ENCODE data around the gene FKBP8.
"Not testable (repeated sequence)": the region's sequence is repeated elsewhere in the genome, so short reads cannot be mapped to it uniquely, and the experiment has no call there.

The FKBP8 gene

DNA sequence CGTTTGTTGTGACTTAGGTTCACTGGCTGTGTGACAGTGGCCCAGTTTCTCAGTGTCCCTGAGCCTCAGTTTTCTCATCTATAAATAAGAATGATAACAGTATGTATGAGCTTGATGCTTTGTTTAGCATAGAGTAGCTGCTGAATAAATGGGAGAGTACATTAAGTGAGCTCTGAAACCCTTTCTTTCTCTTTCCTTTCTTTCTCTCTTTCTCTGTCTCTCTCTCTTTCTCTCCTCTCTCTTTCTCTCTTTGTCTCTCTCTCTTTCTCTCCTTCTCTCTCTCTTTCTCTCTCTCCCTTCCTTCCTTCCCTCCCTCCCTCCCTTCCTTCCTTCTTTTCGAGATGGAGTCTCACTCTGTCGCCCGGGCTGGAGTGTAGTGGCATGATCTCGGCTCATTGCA lies 16.3 kb upstream of the FKBP8 start:
- no peak for DNase-seq (ENCODE audit: low read depth in 3 of 3, low spot score in 1 of 3)

GRCh38 chr19:18558604-18559003 lies 15.2 kb upstream of the FKBP8 start:
- DNase-seq (ENCODE audit: low read depth in 3 of 3, low spot score in 1 of 3): no peak

GRCh38 chr19:18558202-18558555 lies 14.8 kb upstream of the FKBP8 start:
- DNase-seq (ENCODE audit: low read depth in 3 of 3, low spot score in 1 of 3): no peak

DNA sequence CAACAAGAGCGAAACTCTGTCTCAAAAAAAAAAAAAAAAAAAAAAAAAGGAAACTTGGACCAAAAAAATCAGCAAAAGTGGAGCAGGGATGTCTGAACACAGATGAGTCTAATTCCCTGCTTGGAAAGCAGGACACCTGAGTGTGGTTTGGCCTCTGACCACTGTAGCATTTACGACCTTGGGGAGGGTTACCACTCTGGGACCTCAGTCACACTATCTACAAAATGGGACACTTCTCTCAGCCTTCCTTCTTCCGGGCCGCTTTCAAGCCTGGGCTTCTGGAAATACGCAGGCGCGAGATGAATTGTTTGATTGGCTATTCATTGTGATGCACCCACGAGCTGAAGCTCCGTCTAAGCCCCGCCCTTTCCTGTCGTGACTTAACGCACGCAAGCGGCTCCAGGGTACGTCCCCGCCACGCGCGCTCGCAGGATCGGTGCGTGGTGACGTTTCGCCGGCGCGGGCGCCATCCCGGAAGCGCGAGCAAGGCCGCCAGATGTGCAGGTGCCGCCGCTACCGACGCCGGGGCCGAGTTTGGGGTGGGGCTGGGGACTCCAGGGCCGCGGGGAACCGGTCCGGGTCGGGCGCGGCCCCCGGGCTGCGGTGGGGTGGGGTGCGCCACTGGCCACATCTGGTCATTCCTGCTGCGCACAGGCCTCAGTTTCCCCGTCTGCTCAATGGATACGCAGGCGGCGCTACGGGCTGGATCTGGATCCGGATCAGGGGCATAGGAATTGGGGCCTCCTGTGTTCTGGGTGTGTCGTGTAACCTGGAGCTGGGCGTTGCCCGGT lies 14.2 kb upstream of the FKBP8 start, which contains the start of gene KXD1:
TSS of gene KXD1 (plus strand) at position 460 of the 791 bp plus-strand sequence. CDS start 4,187 bp downstream, outside the sequence.
- peak; percentile 90 to 96 (median 94) for DNase-seq (ENCODE audit: low read depth in 3 of 3, low spot score in 1 of 3)

- no peak for DNase-seq (ENCODE audit: low read depth in 3 of 3, low spot score in 1 of 3)
These were observed 8.3 kb upstream of the FKBP8 start for GRCh38 chr19:18551631-18552030.

GRCh38 chr19:18543814-18544475 lies 572 bp upstream of the FKBP8 start:
- peak; percentile 37 to 60 (median 40) for DNase-seq (ENCODE audit: low read depth in 3 of 3, low spot score in 1 of 3)

DNA sequence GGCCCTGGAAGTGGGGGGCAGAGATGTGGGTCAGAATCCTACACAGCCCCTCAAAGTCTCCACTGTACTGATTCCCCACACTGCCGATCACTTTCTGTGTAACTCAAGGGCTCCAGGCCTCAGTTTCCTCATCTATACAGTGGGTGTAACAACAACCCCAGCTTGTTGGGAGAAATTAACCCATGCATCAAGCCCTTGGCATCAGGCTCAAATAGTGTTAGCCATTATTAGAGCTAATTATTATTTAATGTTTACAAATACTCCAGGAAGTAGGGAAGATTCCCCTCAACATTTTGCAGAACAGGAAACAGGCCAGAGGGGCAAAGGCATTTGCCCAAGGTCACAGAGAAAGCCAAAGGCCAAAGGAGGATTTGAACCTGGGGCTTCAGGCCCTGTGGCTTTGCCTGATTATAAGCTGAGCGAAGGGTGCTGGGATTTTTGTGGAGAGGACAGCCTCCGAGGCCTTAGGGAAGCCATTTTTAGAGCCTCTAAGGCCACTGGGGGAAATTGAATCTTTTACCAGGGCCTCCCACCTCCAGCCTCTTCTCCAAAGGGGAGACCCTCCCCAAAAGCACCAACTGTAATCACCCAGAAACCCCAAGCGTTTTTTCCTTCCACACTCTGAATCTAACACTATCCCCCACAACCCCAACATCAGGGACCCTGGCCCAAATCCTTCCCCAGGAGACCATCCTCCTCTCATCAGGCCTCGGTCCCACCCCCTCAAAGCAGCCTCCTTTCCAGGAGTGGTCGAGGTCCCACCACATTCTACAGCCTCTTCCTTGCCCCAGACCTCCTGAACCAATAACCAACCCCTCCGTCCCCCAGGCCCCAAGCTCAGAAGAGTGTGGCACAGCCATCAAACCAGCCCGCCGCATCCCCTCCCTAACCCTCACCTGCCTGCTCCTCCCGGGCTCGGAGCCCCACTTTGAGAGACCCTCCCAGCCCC lies 1.1 kb downstream of the FKBP8 start:
- no peak for DNase-seq (ENCODE audit: low read depth in 3 of 3, low spot score in 1 of 3)

GRCh38 chr19:18541258-18541991 lies 1.9 kb downstream of the FKBP8 start:
- DNase-seq (ENCODE audit: low read depth in 3 of 3, low spot score in 1 of 3): no peak

DNA sequence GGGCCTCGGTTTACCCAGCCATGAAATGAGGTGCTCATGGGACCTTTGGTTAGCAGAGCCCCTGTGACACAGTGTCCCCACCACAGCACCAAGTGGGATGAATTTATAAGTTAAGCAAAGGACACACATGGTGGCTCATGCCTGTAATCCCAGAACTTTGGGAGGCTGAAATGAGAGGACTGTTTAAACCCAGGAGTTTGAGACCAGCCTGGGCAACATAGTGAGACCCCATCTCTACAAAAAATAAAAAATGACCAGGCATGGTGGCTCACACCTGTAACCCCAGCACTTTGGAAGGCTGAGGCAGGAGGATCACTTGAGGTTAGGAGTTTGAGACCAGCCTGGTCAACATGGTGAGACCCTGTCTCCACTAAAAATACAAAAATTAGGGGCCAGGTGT lies 3.2 kb downstream of the FKBP8 start:
- not testable (repeated sequence) for DNase-seq (ENCODE audit: low read depth in 3 of 3, low spot score in 1 of 3)

- DNase-seq (ENCODE audit: low read depth in 3 of 3, low spot score in 1 of 3): no peak
These were observed 4.0 kb downstream of the FKBP8 start for GRCh38 chr19:18539372-18539771.

DNA sequence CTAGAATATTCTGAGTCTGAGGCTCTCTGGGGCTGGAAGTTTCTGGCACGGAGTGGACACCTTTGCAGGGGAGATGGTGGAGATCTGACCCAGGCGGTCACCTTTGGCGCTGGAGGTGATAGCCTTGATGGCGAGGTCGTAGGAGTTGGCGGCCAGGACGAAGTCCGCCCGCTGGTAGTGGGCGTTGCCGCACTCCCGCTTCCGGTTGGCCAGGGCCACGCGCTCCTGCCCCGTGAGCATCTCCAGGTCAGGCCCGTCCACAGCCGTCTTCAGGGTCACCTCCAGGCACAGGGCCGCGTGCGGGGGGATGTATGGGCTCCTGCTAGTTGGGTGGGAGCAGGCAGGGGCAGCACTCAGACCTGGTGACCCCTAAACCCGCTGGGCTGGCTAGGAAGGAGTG lies 5.3 kb downstream of the FKBP8 start:
- DNase-seq (ENCODE audit: low read depth in 3 of 3, low spot score in 1 of 3): no peak

DNA sequence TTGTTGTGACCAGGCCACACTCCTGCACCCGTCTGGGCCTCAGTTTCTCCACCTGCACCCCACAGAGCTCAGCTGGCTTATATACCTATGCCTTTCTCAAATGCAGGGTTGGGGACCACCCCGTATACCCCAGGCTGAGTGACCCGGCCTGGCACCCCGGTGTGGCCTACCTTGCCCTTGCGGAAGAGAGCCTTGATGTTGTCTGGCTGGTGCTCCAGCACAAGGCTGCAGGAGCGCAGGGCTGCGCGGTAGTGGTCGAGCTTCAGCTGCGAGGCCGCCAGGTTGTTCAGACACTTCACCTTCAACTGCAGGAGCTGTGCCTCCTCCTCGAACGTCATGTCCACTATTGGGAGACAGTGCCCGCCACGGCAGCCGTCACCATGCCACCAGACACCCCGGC lies 5.9 kb downstream of the FKBP8 start:
- no peak for DNase-seq (ENCODE audit: low read depth in 3 of 3, low spot score in 1 of 3)

DNA sequence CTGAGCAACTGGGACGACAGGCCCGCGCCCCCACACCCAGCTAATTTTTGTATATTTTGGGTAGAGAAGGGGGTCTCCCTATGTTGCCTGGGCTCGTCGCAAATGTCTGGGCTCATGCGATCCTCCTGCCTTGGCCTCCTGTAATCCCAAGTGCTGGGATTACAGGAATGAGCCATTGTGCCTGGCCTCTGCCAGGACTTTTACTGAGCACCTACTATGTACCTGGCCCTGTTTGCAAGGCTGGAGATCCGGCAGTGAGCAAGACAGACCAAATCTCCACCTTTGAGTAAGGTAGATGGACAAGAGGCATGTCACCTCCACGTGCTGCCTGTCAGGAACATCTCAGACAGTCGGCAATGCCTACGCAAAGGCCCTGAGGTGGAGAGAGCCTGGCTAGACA lies 6.9 kb downstream of the FKBP8 start:
- DNase-seq (ENCODE audit: low read depth in 3 of 3, low spot score in 1 of 3): no peak

DNA sequence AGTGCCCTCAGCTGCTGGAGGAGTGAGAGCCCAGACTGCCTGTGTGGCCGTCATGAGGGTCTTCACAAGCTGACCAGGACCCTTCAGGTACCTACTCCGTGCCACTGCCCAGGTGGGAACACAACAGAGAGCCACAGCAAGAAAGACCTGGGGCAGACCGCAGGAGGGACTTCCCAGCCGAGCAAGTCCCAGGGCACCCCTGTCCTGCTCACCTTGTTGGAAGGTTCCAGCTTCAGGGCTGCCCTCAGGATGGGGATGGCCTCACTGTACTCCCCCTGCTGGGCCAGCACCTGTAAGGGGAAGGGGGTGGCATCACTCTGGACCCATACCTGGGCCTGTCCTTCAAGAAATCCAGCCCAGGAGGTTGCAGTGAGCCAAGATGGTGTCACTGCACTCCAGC lies 10.3 kb downstream of the FKBP8 start:
- DNase-seq (ENCODE audit: low read depth in 3 of 3, low spot score in 1 of 3): no peak

DNA sequence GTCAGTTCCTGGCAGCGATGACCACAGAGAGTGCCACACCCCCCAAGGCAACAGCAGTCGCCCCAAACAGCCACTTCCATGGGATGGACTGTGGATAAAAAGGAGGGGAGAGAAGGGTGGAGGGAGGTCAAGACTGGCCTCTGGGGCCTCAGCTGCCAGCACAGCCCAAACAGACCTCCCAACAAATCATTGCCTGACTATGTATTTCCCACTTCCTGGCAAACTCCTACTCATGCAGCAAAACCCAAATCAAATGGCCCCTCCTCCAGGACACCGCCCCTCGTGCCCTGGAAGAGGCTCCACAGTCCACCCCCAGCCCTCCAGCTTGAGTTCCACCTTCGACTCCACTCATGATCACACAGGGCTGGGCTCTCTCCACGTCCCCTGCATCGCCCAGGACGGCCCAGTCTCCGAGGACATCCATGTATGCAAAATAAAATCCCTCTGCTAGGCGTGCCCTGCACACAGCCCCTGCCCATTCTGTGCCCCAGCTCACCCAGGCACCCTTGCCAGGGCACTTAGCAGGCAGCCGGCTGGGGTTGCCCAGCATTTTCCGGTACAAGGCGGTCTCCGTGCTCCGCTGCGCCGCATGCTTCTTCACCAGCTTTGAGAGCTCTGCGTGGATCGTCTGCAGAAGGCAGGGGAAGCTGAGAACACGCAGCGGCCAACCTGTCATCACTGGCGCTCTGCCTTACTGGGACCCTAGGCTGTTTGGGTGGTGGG lies 11.0 kb downstream of the FKBP8 start:
- no peak for DNase-seq (ENCODE audit: low read depth in 3 of 3, low spot score in 1 of 3)

DNA sequence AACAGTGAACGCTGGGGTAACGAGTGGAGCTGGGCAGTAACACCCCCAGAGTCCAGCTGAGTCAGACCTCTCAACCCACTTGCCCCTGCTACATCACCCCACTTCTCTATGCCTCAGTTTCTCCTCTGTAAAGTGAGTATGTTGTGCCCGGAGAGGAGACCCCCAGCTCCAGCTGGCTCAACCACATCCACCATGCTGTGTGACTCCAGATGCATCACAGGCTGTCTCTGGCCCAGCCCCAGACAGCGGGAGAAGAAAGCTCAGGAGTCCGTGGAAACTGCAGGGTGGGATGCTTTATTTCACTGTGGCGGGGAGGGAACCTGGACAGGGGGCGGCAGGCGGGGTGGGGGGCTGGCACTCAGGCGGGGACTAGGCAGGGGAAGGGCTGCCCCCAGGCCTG lies 11.9 kb downstream of the FKBP8 start:
- no peak for DNase-seq (ENCODE audit: low read depth in 3 of 3, low spot score in 1 of 3)

DNA sequence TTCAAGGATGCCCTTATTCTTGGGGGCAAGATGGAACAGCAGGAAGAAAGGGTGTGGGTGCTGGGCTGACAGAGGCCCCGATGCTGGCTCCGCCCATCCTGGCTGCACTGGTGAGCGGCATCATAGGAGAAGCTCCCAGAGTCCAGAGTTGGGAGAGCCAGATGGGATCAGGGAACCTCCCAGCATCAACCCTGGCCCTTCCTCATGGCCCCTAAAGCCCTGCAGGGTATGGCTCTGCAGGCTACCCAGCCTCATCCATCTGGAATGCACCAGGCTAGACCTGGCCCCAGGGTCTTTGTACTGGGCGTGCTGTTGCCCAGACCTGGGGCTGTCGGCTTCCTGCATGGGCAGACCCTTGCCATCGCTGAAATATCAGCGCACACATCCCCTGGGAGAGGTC lies 13.6 kb downstream of the FKBP8 start:
- no peak for DNase-seq (ENCODE audit: low read depth in 3 of 3, low spot score in 1 of 3)

GRCh38 chr19:18526316-18526715 lies 17.1 kb downstream of the FKBP8 start:
- no peak for DNase-seq (ENCODE audit: low read depth in 3 of 3, low spot score in 1 of 3)

DNA sequence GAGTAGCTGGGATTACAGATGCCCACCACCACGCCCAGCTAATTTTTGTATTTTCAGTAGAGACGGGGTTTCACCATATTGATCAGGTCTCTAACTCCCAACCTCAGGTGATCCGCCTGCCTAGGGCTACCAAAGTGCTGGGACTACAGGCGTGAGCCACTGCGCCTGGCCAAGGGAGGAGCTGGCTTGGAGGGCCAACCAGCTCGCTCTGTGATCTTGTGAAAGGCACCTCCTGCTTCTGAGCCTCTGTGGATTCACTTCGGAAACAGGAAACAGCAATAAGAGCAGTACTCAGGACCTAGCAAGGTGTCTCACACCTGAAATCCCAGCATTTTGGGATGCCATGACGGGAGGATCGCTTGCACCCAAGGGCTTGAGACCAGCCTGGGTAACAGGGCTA lies 19.5 kb downstream of the FKBP8 start:
- no peak for DNase-seq (ENCODE audit: low read depth in 3 of 3, low spot score in 1 of 3)

- not testable (repeated sequence) for DNase-seq (ENCODE audit: low read depth in 3 of 3, low spot score in 1 of 3)
These were observed 20.4 kb downstream of the FKBP8 start for GRCh38 chr19:18522862-18523440.
